ENCODE results near the gene TBX5.

TBX5 gene

GRCh38 chr12:114368685-114369452 is 37.1 kb downstream of the TBX5 start:
- Histone ChIP-seq H3F3A (ENCODE audit: control insufficient read depth, insufficient read depth) (no peaks in the 10 kb centered on the region), H3K27me3 (ENCODE audit: control insufficient read depth, low read length) (no peaks in the 10 kb centered on the region), H3K4me2 (ENCODE audit: low read length) (no peak overlapping the region), H3K36me3 (ENCODE audit: control insufficient read depth, low read length) (no peaks in the 10 kb centered on the region), H3K4me1 (ENCODE audit: control insufficient read depth, low read length) (no peaks in the 10 kb centered on the region), H4K20me1 (ENCODE audit: control insufficient read depth, insufficient read depth, low read depth, low read length) (no peaks in the 10 kb centered on the region), H3K9me3 (ENCODE audit: control insufficient read depth, insufficient read depth, low read length) (0 out of 2 replicates have a peak, but pooled peaks cover 4% of the 10 kb centered on the region), H3K9me2 (replicated peaks; ENCODE audit: control insufficient read depth, low read length) (no peaks in the 10 kb centered on the region), H3K4me3 (ENCODE audit: low read length) (no peak overlapping the region), H3K27ac (ENCODE audit: low read depth, low read length) (no peak overlapping the region), H3K79me2 (ENCODE audit: control insufficient read depth, low read length) (no peaks in the 10 kb centered on the region)
- TF ChIP-seq EZH2phosphoT487 (IDR thresholded peaks at IDR 0.05; ENCODE audit: borderline replicate concordance, low read length): no peak
- TF ChIP-seq CTCF (IDR thresholded peaks at IDR 0.05; ENCODE audit: low read depth, low read length, poor library complexity, severe bottlenecking): no peak

- Histone ChIP-seq H3K27ac (ENCODE audit: low read depth, low read length) (no peak overlapping the region), H3K27me3 (ENCODE audit: control insufficient read depth, low read length) (no peaks in the 10 kb centered on the region), H3K79me2 (ENCODE audit: control insufficient read depth, low read length) (no peaks in the 10 kb centered on the region), H4K20me1 (ENCODE audit: control insufficient read depth, insufficient read depth, low read depth, low read length) (no peaks in the 10 kb centered on the region), H3K4me3 (ENCODE audit: low read length) (no peak overlapping the region), H3K36me3 (ENCODE audit: control insufficient read depth, low read length) (no peaks in the 10 kb centered on the region), H3K9me3 (ENCODE audit: control insufficient read depth, insufficient read depth, low read length) (0 out of 2 replicates have a peak, but pooled peaks cover 4% of the 10 kb centered on the region), H3K4me1 (ENCODE audit: control insufficient read depth, low read length) (no peaks in the 10 kb centered on the region), H3K4me2 (ENCODE audit: low read length) (no peak overlapping the region), H3F3A (ENCODE audit: control insufficient read depth, insufficient read depth) (no peaks in the 10 kb centered on the region), H3K9me2 (replicated peaks; ENCODE audit: control insufficient read depth, low read length) (no peaks in the 10 kb centered on the region)
- TF ChIP-seq CTCF (IDR thresholded peaks at IDR 0.05; ENCODE audit: low read depth, low read length, poor library complexity, severe bottlenecking) (no peak), EZH2phosphoT487 (IDR thresholded peaks at IDR 0.05; ENCODE audit: borderline replicate concordance, low read length) (no peak)
Measured at GRCh38 chr12:114361992-114362391, 44.0 kb downstream of the TBX5 start.

GRCh38 chr12:114361545-114361944 is 44.4 kb downstream of the TBX5 start:
- Histone ChIP-seq H3K4me2 (ENCODE audit: low read length) (no peak overlapping the region), H4K20me1 (ENCODE audit: control insufficient read depth, insufficient read depth, low read depth, low read length) (no peaks in the 10 kb centered on the region), H3K4me3 (ENCODE audit: low read length) (no peak overlapping the region), H3K27ac (ENCODE audit: low read depth, low read length) (no peak overlapping the region), H3K36me3 (ENCODE audit: control insufficient read depth, low read length) (no peaks in the 10 kb centered on the region), H3K9me2 (replicated peaks; ENCODE audit: control insufficient read depth, low read length) (no peaks in the 10 kb centered on the region), H3K27me3 (ENCODE audit: control insufficient read depth, low read length) (no peaks in the 10 kb centered on the region), H3K79me2 (ENCODE audit: control insufficient read depth, low read length) (no peaks in the 10 kb centered on the region), H3K9me3 (ENCODE audit: control insufficient read depth, insufficient read depth, low read length) (0 out of 2 replicates have a peak, but pooled peaks cover 4% of the 10 kb centered on the region), H3K4me1 (ENCODE audit: control insufficient read depth, low read length) (no peaks in the 10 kb centered on the region), H3F3A (ENCODE audit: control insufficient read depth, insufficient read depth) (no peaks in the 10 kb centered on the region)
- TF ChIP-seq CTCF (IDR thresholded peaks at IDR 0.05; ENCODE audit: low read depth, low read length, poor library complexity, severe bottlenecking) (no peak), EZH2phosphoT487 (IDR thresholded peaks at IDR 0.05; ENCODE audit: borderline replicate concordance, low read length) (no peak)

All from DOHH2 (cell line).